Middle frontal gyrus (tissue), 1 donor: ENCODE results near the gene CRCP.
"Not testable (repeated sequence)": the region's sequence is repeated elsewhere in the genome, so short reads cannot be mapped to it uniquely, and the experiment has no call there.

Experiments
- DNase-seq: peaks from one replicate; pipeline ENCODE4 v3.0.0-alpha.2; 2015; ENCODE audit warnings: low spot score; ENCODE audit errors: extremely low spot score

Gene CRCP

DNA sequence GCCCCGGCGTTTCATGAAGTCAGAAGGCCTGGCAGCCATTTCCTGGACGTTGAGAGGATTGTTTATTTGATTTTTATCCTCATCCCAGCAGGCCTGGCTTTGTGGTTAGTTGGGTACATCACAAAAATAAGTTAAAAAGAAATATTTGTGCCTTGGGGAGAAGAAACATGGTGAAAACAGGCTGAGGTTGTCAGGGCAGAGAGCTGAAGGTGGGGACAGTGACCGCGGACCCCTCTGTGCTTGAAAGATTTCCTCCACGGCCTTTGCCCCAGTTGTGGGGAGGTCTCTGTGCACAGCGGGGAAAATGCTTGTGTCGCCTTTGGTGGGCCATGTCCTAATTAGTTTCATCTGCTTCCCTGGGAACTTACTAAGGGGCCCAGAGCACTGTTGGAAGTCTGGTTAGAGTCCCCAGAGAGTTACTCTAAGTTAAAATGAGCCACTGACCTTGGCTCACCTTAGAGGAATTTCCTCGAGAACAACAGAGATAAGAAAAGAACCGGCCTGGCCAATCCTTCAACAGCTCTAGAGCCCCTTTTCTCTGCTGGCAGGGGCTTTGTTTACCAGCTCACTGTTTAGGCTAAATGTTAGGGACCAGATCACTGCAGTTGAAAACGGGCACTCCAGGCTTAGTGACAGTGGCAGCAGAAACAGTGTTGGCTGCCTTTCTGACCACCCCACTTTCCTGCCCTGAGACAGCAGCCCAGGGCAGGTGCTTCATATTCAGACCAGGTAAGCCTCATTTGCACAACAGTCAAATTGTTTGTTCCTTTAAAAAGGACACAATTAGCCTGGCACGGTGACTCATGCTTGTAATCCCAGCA is 37.9 kb downstream of the CRCP start:
- no peak for DNase-seq

DNA sequence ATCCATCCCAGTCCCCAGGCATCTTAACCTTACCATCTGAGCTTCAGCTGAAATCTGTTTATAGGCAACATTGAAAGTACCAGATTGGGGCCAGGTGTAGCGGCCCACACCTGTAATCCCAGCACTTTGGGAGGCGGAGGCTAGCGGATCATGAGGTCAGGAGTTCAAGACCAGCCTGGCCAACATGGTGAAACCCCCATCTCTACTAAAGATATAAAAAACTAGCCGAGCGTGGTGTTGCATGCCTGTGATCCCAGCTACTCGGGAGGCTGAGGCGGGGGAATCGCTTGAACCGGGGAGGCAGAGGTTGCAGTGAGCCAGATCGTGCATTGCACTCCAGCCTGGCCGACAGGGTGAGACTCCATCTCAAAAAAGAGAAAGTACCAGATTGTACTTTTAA is 39.0 kb downstream of the CRCP start:
- DNase-seq: no peak

DNA sequence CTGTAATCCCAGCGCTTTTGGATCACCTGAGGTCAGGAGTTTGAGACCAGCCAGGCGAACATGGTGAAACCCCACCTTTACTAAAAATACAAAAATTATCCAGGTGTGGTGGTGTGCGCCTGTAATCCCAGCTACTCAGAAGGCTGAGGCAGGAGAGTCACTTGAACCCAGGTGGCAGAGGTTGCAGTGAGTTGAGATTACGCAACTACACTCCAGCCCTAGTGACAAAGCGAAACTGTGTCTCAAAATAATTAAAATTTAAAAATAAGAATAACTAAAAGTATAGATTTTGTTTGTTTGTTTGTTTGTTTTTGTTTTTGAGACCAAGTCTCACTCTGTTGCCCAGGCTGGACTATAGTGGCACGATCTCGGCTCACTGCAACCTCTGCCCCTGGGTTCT is 41.4 kb downstream of the CRCP start:
- DNase-seq: not testable (repeated sequence)

DNA sequence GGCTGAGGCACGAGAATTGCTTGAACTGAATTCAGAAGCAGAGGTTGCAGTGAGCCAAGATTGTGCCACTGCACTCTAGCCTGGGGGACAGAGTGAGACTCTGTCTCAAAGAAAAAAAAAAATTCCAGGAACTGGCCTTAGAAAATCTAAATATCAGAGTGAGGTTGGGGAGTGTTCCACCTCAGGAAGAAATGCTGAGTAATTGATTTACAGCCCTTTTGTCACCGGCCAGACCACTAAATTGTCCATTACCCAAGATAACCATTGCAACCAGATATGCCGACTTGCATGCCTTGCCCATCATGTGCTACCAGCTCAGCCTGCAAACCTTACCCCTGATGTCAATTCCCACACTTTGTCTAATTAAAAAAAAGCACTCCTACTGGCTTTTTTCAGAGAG is 42.4 kb downstream of the CRCP start:
- no peak for DNase-seq

DNA sequence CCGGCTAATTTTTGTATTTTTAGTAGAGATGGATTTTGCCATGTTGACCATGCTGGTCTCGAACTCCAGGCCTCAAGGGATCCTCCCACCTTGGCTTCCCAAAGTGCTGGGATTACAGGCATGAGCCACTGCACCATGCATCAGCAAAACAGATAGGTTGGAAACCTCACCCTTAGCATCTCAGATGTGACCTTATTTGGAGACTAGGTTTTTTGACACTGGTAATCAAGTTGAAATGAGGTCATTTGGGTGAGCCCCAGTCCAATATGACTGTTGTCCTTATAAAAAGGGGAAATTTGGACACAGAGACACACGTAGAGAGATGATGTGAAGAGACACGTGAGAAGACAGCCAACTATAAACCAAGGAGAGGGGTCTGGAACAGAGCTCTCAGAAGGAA is 48.0 kb downstream of the CRCP start:
- no peak for DNase-seq

DNA sequence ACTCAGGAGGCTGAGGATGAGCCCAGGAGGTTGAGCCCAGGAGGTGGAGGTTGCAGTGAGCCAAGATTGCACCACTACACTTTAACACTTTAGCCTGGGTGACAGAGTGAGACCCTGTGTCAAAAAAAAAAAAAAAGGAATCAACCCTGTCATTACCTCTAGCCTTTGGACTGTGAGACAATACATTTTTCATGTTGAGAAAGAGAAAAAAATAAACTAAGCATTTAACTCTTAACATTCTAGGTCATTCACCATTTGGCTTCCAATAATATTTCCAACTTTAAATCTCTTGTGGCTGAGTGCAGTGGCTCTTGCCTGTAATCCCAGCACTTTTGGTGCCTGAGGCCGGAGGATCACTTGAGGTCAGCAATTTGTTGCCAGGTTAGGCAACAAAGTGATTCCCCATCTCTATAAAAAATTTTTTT is 48.6 kb downstream of the CRCP start:
- DNase-seq: no peak

DNA sequence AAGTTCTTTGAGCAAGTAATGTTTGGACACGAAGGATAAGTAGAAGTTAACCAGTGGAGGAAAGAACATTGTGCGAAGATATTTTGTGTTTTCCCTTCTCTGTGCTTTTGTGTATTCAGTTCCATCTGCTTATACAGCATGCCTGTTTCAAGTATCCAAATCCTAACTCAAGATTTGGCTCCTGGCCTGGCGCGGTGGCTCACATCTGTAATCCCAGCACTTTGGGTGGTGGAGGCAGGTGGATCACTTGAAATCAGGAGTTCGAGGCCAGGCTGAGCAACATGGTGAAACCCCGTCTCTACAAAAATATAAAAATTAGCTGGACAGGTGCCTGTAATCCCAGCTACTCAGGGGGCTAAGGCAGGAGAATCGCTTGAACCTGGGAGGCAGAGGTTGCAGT is 49.7 kb downstream of the CRCP start:
- DNase-seq: no peak

DNA sequence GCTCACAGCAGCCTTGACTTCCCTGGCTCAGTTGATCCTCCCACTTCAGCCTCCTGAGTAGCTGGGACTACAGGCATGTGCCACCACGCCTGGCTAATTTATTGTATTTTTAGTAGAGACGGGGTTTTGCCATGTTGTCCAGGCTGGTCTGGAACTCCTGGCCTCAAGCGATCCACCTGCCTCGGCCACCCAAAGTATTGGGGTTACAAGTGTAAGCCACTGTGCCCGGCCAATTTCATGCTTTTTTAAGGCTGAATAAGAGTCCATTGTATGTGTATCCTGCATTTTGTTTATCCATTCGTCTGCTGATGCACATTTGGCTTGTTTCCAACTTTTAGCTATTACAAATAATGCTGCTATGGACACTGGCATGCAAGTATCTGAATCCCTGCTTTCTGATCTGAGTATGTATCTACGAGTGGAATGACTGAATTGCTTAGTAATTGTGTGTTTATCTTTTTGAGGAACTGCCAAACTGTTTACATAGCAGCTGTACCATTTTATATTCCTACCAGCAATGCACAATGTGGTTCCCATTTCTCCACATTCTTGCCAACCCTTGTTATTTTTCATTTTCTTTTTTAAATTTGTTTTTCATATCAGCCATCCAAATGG is 53.2 kb downstream of the CRCP start:
- no peak for DNase-seq

DNA sequence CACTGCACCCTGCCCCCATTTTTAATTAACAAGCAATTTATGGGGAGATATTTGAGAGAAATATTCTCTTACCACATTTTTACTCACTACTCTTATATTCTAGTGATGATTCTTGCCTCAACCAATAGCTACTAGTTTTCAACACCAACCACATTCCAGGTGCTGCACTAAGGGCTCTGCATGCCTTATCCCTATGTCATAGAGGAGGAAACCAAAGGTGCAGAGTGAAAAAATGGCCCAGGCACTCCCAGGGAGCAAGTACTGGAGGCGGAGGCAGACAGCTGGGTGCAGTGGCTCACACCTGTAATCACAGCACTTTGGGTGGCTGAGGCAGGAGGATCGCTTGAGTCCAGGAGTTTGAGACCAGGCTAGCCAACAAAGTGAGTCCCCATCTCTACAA is 55.0 kb downstream of the CRCP start:
- no peak for DNase-seq

DNA sequence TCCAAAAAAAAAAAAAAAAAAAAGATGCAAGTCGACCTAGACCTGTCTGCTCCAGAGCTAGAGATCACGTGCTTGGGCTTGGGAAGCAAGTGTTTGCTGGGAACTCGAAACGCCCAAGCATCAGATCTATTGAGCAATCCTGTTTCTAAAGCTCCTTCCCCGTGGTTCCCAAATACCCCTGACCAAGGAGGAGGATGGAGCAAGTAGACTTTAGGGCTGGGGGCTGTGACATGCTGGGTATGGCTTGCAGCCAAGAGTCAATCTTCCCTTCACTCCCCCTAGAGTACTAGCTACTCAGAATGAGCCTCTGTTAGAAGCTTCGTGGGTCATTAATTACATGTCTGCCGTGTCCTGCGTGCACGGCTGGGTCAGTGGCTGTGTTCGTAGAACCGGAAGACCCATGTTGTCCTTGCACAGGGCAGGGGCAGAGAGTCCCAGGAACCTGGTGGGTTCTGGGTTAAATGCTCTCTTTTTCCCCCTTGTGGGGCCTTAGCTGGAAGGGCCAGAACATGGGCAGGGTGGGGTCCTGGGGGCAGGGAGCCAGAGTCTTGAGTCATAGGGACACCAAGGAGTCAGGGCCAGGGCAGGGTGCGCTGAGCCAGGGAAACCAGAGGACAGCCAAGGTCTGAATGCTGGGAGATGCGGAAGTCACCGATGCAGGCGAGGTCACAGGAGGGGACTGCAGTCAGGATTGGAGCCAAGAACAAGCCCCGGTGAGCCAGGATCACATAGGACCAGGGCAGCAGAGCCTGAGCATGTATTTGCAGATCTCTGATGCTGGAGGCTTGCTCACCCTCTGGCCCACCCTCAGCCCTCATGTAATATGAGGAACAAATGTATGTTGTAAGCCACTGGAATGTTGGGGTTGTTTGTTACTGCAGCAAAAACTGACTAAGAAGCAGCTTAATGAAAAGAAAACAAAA is 55.9 kb downstream of the CRCP start:
- DNase-seq: no peak

DNA sequence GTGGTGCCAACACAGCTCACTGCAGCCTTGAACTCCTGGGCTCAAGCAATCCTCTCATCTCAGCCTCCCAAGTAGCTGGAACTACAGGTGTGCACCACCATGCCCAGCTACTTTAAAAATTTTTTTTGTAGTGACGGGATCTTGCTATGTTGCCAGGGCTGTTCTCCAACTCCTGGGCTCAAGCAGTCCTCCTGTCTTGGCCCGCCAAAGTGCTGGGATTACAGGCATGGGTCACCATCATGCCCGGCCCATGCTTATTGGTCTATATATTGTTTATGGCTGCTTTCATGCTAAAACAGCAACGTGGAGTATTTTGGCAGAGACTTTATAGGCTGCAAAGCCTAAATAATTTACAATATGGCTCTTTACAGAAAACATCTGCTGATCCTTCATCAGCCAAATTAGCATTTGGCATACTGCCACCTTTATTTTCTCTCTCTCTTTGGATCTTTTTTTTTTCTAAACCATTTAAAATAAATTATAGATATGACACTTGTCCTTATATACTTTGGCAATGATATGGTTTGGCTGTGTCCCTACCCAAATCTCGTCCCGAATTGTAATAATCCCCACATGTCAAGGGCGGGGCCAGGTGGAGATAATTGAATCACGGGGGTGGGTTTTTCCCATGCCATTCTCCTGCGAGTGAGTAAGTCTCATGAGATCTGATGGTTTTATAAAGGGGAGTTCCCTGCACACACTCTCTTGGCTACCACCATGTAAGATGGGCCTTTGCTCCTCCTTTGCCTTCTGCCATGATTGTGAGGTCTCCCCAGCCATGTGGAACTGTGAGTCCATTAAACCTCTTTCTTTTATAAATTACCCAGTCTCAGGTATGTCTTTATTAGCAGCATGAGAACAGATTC is 58.1 kb downstream of the CRCP start:
- DNase-seq: not testable (repeated sequence)

DNA sequence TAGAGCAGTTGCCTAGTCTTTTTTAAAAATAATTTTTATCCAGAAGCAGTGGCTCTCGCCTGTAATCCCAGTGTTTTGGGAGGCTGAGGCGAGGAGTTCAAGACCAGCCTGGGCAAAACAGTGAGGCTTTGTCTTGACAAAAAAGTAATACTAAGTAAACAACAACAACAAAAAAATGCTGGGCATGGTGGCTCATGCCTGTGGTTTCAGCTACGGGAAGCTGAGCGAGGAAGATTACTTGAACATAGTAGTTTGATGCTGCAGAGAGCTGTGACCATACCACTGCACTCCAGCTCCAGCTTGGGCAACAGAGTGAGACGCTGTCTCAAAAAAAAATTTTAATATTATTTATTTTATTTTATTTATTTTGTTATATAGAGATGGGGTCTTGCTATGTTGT is 59.2 kb downstream of the CRCP start:
- no peak for DNase-seq

DNA sequence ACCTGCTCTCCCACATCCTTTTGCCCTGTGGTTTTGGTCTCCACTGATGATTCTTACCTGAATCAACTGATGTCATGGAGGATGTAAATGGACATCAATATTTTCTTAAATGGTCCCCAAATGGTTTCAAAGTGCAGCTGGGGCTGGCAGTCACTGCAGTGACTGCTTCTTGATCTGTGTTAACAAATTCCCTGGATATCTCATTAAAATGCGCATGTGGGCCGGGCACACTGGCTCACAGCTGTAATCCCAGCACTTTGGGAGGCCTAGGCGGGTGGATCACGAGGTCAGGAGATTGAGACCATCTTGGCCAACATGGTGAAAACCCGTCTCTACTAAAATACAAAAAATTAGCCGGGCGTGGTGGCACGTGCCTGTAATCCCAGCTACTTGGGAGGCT is 60.4 kb downstream of the CRCP start:
- DNase-seq: not testable (repeated sequence)

DNA sequence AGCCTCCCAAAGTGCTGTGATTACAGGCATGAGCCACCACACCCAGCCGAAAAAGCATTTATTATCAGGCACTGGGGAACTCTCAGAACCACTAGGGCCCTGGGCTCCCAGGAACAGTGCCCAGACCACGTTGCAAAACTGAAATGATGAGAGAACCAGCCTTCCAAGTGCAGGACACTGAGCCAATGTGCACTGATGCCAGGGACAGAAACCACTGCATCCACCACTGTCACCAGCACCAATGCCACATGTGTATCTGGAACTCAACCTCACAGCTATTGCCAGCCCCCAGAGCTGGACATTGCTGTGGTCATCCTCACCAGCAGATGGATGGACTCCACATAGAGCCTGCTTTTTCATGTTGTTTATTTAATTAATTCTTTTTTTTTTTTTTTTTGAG is 62.3 kb downstream of the CRCP start:
- DNase-seq: no peak

DNA sequence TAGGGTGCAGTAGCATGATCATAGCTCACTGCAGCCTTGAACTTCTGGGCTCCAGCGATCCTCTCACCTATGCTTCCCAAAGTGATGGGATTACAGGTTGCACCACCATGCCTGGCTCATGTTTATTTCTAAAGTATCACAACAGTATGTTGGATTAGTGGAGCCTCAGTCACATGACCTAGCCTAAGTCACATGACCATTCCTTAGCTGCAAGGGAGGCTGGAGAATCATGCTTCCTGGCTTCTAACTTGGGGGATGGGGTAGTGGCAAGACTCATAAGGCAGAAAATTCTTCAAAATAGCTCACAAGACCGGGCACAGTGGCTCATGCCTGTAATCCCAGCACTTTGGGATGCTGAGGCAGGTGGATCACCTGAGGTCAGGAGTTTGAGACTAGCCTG is 63.6 kb downstream of the CRCP start:
- no peak for DNase-seq

DNA sequence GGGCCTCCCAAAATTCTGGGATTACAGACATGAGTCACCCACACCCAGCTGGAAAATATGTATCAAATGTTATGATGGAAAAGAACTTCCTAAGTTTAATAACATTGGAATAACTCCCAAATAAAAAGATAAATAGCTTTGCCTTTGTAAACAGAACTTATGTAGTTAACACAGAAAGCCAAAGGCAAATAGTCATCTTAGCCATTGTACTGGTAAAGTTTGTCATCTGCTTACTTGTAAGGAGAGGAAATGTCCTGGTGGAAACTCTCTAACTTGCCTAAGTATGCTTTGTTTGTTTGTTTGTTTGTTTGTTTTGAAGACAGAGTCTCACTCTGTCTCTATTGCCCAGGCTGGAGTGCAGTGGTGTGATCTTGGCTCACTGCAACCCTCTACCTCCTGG is 66.7 kb downstream of the CRCP start:
- no peak for DNase-seq

DNA sequence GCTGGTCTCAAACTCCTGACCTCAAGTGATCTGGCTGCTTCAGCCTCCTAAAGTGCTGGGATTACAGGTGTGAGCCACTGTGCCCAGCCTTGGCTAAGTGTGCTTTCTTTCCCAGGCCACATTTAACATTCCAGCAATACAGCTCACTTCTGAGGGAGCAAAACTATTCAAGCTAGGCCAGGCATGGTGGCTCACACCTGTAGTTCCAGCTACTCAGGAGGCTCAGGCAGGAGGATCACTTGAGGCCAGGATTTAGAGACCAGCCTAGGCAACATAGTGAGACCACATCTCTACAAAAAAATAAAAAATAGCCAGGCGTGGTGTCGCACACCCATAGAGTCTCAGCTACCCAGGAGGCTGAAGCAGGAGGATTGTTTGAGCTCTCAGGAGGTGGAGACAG is 67.2 kb downstream of the CRCP start:
- DNase-seq: no peak

DNA sequence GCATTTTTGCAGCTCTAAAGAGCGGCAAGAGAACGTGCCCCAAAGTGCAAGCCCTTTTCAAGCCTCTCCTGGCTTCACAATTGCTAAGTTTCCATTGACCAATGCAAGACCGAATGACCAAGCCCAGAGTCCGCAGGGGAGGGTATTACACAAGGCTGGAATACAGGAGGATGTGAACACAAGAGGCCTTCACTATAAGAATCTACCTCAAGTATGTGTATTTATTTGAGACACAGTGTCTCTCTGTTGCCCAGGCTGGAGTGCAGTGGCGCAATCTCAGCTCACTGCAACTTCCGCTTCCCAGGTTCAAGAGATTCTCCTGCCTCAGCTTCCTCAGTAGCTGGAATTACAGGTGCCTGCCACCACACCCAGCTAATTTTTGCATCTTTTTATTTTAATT is 68.3 kb downstream of the CRCP start:
- DNase-seq: no peak

DNA sequence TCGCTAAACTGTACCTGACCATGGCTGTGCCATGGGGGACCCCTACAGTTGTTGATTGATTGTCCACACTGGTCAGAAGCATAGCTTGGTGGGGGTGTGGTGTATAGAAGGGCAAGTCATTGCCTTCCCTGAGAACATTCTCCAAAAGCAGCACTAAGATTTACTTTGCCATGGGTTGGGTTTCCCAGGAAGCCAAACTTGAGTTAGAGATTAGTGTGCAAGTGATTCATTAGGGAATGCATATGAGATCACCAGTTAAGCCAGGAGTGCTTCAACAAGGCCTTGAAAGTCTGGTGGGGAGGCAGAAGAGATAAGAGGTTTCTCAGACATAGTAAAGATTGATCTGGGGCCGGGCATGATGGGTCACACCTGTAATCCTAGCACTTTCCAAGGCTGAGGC is 69.1 kb downstream of the CRCP start:
- no peak for DNase-seq

DNA sequence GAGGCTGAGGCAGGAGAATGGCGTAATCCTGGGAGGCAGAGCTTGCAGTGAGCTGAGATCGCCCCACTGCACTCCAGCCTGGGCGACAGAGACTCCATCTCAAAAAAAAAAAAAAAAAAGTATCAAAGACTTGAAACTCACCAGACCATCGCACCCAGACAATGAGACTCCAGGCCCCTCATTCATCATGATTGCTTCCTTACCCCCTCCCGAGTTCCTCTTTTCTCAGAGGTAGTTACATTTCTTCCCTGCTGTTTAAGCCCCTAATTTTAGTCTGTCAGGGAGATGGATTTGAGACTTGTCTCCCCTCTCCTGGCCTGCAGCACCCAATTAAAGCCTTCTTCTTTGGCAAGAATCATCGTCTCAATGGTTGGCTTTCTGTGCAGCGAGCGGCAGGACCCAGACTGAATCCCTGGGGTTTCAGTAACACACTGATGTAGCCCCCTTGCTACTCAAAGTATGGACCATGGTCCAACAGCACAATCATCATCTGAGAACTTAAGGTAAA is 71.1 kb downstream of the CRCP start:
- DNase-seq: no peak

DNA sequence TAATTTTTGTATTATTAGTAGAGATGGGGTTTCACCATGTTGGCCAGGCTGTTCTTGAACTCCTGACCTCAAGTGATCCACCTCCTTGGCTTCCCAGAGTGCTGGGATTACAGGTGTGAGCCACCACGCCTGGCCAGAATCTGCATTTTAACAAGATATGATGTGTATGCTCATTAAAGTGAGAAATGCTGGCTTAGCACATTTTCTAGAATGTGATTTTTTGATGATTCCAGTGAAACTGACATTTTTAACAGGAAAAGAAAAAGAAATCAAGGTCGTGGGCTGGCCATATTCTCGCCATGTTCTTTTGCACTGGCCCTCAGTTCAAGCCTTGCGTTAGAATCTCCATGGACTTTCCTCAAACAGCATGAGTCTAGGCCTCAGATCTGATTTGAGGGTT is 72.3 kb downstream of the CRCP start:
- DNase-seq: no peak
